C4-2B (cell line): ENCODE results near the gene ZNF91.

Source experiments
- ZFX ChIP-seq: fragments of 450-650 bp; IDR thresholded peaks from 2 replicates; pipeline ENCODE4 v1.6.1; 2017
- TF ChIP-seq, protein P1 (sequence below): fragments of 450-650 bp; conservative IDR thresholded peaks from 2 replicates; pipeline ENCODE4 v1.5.1; 2017; ENCODE audit warnings: mild to moderate bottlenecking

DNA sequence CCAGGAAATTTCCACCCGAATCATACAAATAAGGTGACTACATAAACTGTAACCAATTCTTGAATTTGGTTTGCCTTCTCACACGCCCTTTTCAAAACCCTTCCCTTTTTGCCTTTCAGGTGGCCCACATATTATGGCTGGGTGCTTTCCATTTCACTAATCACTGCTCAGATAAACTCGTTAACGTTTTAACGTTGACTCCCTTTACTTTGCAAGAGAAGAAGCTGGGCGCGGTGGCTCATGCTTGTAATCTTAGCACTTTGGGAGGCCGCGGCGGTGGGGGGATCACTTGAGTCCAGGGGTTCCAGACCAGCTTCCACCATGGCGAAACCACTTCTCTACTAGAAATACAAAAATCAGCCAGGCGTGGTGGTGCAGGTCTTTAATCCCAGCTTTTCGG is 19.8 kb upstream of the ZNF91 start:
- TF ChIP-seq, protein P1, sequence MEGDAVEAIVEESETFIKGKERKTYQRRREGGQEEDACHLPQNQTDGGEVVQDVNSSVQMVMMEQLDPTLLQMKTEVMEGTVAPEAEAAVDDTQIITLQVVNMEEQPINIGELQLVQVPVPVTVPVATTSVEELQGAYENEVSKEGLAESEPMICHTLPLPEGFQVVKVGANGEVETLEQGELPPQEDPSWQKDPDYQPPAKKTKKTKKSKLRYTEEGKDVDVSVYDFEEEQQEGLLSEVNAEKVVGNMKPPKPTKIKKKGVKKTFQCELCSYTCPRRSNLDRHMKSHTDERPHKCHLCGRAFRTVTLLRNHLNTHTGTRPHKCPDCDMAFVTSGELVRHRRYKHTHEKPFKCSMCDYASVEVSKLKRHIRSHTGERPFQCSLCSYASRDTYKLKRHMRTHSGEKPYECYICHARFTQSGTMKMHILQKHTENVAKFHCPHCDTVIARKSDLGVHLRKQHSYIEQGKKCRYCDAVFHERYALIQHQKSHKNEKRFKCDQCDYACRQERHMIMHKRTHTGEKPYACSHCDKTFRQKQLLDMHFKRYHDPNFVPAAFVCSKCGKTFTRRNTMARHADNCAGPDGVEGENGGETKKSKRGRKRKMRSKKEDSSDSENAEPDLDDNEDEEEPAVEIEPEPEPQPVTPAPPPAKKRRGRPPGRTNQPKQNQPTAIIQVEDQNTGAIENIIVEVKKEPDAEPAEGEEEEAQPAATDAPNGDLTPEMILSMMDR = no peak
- no peak for TF ChIP-seq ZFX
